Keratinocyte (primary cell): ENCODE results near the gene DRD5. TPM values are rescaled to one million over a fixed set of nuclear protein-coding genes. Genes with fewer than 3 reads are reported as not detected.

Experiments used
- DNase-seq: peaks from one replicate; pipeline ENCODE4 v3.0.0-alpha.2; 2011; ENCODE audit warnings: low read depth, missing footprints, low spot score
- FAIRE-seq: peaks from 2 replicates; lab custom pipeline; 2011; peaks lifted over from hg19 to GRCh38; lab: Jason Lieb, UNC
- H2AFZ ChIP-seq: 2 replicates; pipeline ENCODE4 v1.6.0; 2012; ENCODE audit warnings: low read length, control low read depth, inconsistent platforms; ENCODE audit not compliant: control insufficient read depth
- H3K27ac ChIP-seq: 2 replicates; pipeline ENCODE4 v1.5.1; 2011; ENCODE audit warnings: low read length; ENCODE audit not compliant: control insufficient read depth, insufficient read depth
- H3K27me3 ChIP-seq: 3 replicates; pipeline ENCODE4 v1.6.0; 2011; ENCODE audit warnings: low read length; ENCODE audit not compliant: control insufficient read depth, insufficient read depth; ENCODE audit errors: extremely low read depth
- H3K36me3 ChIP-seq, 2 experiments: 2 replicates in 1 of 2; 3 replicates in 1 of 2; pipeline ENCODE4 v1.5.1; 2011; ENCODE audit warnings: low read length in 2 of 2, mild to moderate bottlenecking in 1 of 2; ENCODE audit not compliant: control insufficient read depth in 2 of 2, insufficient read depth in 2 of 2; ENCODE audit errors: extremely low read depth in 1 of 2
- H3K4me1 ChIP-seq: 3 replicates; pipeline ENCODE4 v1.5.1; 2011; ENCODE audit warnings: low read length; ENCODE audit not compliant: control insufficient read depth, insufficient read depth; ENCODE audit errors: extremely low read depth
- H3K4me2 ChIP-seq: 3 replicates; pipeline ENCODE4 v1.6.0; 2011; ENCODE audit warnings: low read depth, low read length; ENCODE audit not compliant: control insufficient read depth, insufficient read depth; ENCODE audit errors: extremely low read depth
- H3K4me3 ChIP-seq, 3 experiments: fragments of 200-600 bp in 1 of 3; sonication (generic) in 1 of 3; 2 replicates in 2 of 3; 3 replicates in 1 of 3; pipeline ENCODE4 v1.5.1; 2011 to 2016; ENCODE audit warnings: low read length in 3 of 3, mild to moderate bottlenecking in 3 of 3, control low read depth in 2 of 3, inconsistent platforms in 1 of 3, low read depth in 1 of 3, mixed read lengths in 1 of 3, mixed run types in 1 of 3, moderate library complexity in 1 of 3; ENCODE audit not compliant: control insufficient read depth in 2 of 3, insufficient read depth in 2 of 3; ENCODE audit errors: extremely low read depth in 1 of 3
- H3K79me2 ChIP-seq: 2 replicates; pipeline ENCODE4 v1.6.0; 2012; ENCODE audit warnings: low read length; ENCODE audit not compliant: control insufficient read depth, insufficient read depth
- H3K9ac ChIP-seq: 3 replicates; pipeline ENCODE4 v1.6.0; 2011; ENCODE audit warnings: low read length; ENCODE audit not compliant: control insufficient read depth, insufficient read depth; ENCODE audit errors: extremely low read depth
- H3K9me1 ChIP-seq: 3 replicates; pipeline ENCODE4 v1.6.0; 2011; ENCODE audit warnings: low read length; ENCODE audit not compliant: control insufficient read depth, insufficient read depth; ENCODE audit errors: extremely low read depth
- H3K9me3 ChIP-seq: 2 replicates; pipeline ENCODE4 v1.5.1; 2012; ENCODE audit warnings: low read depth, low read length; ENCODE audit not compliant: control insufficient read depth
- H4K20me1 ChIP-seq: 3 replicates; pipeline ENCODE4 v1.6.0; 2011; ENCODE audit warnings: low read length; ENCODE audit not compliant: control insufficient read depth, insufficient read depth; ENCODE audit errors: extremely low read depth
- CTCF ChIP-seq, 3 experiments: IDR thresholded peaks in 1 of 3; conservative IDR thresholded peaks in 1 of 3; optimal IDR thresholded peaks in 1 of 3; 2 replicates in 2 of 3; 3 replicates in 1 of 3; pipeline versions ENCODE3 to v1.5.1; 2011; ENCODE audit warnings: low read length in 3 of 3, mild to moderate bottlenecking in 3 of 3, moderate library complexity in 2 of 3, control low read depth in 1 of 3, inconsistent platforms in 1 of 3; ENCODE audit not compliant: insufficient read depth in 2 of 3; ENCODE audit errors: extremely low read depth in 1 of 3
- EZH2 ChIP-seq: IDR thresholded peaks from one replicate; pipeline ENCODE4 v1.6.1; 2012; ENCODE audit warnings: inconsistent platforms, mild to moderate bottlenecking, low read length, moderate library complexity
- dilution Hi-C: fragments of 300-500 bp; cut with MboI; formaldehyde crosslinking; loops from one replicate; pipeline ENCODE4 v1.7.0; 2020; ENCODE audit warnings: low sequenced_read_pairs; ENCODE audit not compliant: extremely low pct_ligation_motif_present
- polyA plus RNA-seq, 5 experiments: library from polyadenylated mRNA; depleted of rRNA in 3 of 5; stranded (reverse) in 3 of 5; stranded (forward) in 1 of 5; unstranded in 1 of 5; fragments of >200 nt; gene quantifications; 1 replicate in 1 of 5; 2 replicates in 3 of 5; 3 replicates in 1 of 5; pipeline versions ENCODE4 v1.2.1 to v1.2.3, GENCODE V29; 2011 to 2012; ENCODE audit warnings: missing spikeins in 2 of 5, low read depth in 1 of 5, low replicate concordance in 1 of 5

The DRD5 gene
- polyA plus RNA-seq, 1 donor (not counting 4 experiments of a cell fraction or from before 2014, with no cell fraction given): not detected

- no peak overlapping the region for H3K27ac ChIP-seq
- no peak overlapping the region for H2AFZ ChIP-seq
- no peak overlapping the region for H3K4me2 ChIP-seq
- dilution Hi-C loops: no loop called here
- FAIRE-seq (no peak), DNase-seq (no peak)
- no peak for TF ChIP-seq CTCF (optimal IDR thresholded peaks at IDR 0.05 in 1 of 3, IDR thresholded peaks at IDR 0.05 in 1 of 3, conservative IDR thresholded peaks at IDR 0.05 in 1 of 3; ENCODE audit: extremely low read depth in 1 of 3, insufficient read depth in 2 of 3, low read length in 3 of 3)
- TF ChIP-seq EZH2: no peak
- no peaks in the 10 kb centered on the region for H3K9me1 ChIP-seq
- H3K27me3 ChIP-seq: peaks cover 3% of the 10 kb centered on the region
- H3K36me3 ChIP-seq: no peaks in the 10 kb centered on the region
- no peak overlapping the region for H3K9ac ChIP-seq
- H3K4me1 ChIP-seq: no peaks in the 10 kb centered on the region
- peaks cover 2% of the 10 kb centered on the region for H3K9me3 ChIP-seq
- no peak overlapping the region for H3K4me3 ChIP-seq
- H3K79me2 ChIP-seq: no peaks in the 10 kb centered on the region
- H4K20me1 ChIP-seq: no peaks in the 10 kb centered on the region
These were observed 35.7 kb upstream of the DRD5 start for GRCh38 chr4:9745782-9746181.

- Histone ChIP-seq H2AFZ (no peak overlapping the region), H3K4me2 (no peak overlapping the region), H3K36me3 (no peaks in the 10 kb centered on the region), H3K9me1 (no peaks in the 10 kb centered on the region), H4K20me1 (no peaks in the 10 kb centered on the region), H3K9me3 (no peaks in the 10 kb centered on the region), H3K27ac (no peak overlapping the region), H3K4me3 (no peak overlapping the region), H3K27me3 (no peaks in the 10 kb centered on the region), H3K79me2 (no peaks in the 10 kb centered on the region), H3K9ac (no peak overlapping the region), H3K4me1 (no peaks in the 10 kb centered on the region)
- DNase-seq: no peak
- no peak for TF ChIP-seq CTCF (optimal IDR thresholded peaks at IDR 0.05 in 1 of 3, IDR thresholded peaks at IDR 0.05 in 1 of 3, conservative IDR thresholded peaks at IDR 0.05 in 1 of 3; ENCODE audit: extremely low read depth in 1 of 3, insufficient read depth in 2 of 3, low read length in 3 of 3)
- TF ChIP-seq EZH2: no peak
- dilution Hi-C loops: no loop called here
- no peak for FAIRE-seq
These were observed 22.7 kb upstream of the DRD5 start for GRCh38 chr4:9758641-9759317.
